ENCODE measurements around the gene GLI2.

Gene GLI2

DNA sequence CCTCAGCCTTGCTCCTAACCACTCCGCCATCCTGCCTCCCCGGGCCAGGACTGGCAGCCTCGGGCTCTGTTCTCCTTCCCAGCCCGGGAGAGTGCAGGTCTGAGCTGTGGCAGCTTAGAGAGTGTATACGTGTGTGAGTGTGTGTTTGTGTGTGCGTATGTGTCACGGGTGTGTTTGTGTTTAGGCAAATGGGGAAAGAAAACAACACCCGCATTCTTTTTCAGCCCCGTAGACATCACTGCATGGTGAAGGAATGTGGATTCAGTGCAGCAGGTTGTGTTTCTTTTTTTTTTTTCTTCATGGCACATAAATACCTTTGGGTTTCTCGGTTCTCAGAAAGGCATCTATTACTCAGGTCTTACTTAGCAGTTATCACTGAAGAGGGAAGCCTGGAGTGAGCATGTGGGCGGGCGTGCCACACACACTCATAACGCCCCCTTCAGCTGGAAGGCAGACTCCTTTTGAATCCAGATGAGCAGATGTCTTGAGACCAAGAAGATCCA is 44.2 kb downstream of the GLI2 start:
- ChIA-PET CTCF (interaction anchor here (0.8 kb wide), 2 partner anchors 15 to 21 kb away, joined by 3 to 4 read pairs; no protein-coding TSS in a partner anchor), POLR2A (no interaction called here)
- DNase-seq (ENCODE audit: extremely low spot score), result no peak
- TF ChIP-seq, protein P1, sequence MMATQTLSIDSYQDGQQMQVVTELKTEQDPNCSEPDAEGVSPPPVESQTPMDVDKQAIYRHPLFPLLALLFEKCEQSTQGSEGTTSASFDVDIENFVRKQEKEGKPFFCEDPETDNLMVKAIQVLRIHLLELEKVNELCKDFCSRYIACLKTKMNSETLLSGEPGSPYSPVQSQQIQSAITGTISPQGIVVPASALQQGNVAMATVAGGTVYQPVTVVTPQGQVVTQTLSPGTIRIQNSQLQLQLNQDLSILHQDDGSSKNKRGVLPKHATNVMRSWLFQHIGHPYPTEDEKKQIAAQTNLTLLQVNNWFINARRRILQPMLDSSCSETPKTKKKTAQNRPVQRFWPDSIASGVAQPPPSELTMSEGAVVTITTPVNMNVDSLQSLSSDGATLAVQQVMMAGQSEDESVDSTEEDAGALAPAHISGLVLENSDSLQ (IDR thresholded peaks at IDR 0.05), result no peak
- TF ChIP-seq TARDBP (IDR thresholded peaks at IDR 0.05) (no peak), LEF1 (IDR thresholded peaks at IDR 0.05; ENCODE audit: borderline replicate concordance) (no peak), FOXM1 (IDR thresholded peaks at IDR 0.05; ENCODE audit: borderline replicate concordance) (no peak), ARNT (IDR thresholded peaks at IDR 0.05) (no peak), L3MBTL2 (conservative IDR thresholded peaks at IDR 0.05) (no peak), SUZ12 (IDR thresholded peaks at IDR 0.05) (no peak), FOXA1 (IDR thresholded peaks at IDR 0.05) (no peak), ZNF384 (IDR thresholded peaks at IDR 0.05) (no peak)

DNA sequence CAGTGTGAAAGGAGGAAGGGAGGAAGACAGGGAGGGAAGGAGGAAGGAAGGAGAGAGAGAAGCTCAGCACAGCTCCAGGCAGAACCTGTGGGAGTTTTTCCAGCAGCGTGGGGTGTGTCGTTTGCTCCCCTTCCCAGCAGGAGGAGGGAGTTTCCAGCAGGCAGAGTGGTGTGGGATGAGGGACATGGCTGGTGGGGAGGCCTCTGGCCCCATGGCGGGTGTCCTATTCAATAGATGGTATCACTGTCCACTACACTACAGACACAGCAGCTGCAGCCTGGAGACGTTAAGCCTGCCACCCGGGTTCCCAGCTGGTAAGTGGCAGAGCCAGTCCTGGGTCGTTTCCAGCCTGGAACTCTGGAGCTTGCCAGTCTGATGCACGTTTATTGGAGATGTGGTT is 44.7 kb downstream of the GLI2 start:
- POLR2A ChIA-PET, result no interaction called here
- CTCF ChIA-PET, result interaction anchor here (0.8 kb wide), 2 partner anchors 16 to 21 kb away, joined by 3 to 4 read pairs; no protein-coding TSS in a partner anchor
- TF ChIP-seq NFRKB (IDR thresholded peaks at IDR 0.05), result no peak
- no peak for TF ChIP-seq TARDBP (IDR thresholded peaks at IDR 0.05)
- no peak for TF ChIP-seq HDGF (IDR thresholded peaks at IDR 0.05; ENCODE audit: borderline replicate concordance)
- TF ChIP-seq CTBP1 (IDR thresholded peaks at IDR 0.05; ENCODE audit: borderline replicate concordance), result no peak
- no peak for TF ChIP-seq SP1 (IDR thresholded peaks at IDR 0.05)
- no peak for TF ChIP-seq FOXA1 (IDR thresholded peaks at IDR 0.05)
- TF ChIP-seq BHLHE40 (IDR thresholded peaks at IDR 0.05; ENCODE audit: borderline replicate concordance), result no peak
- TF ChIP-seq FOXK2 (IDR thresholded peaks at IDR 0.05), result no peak
- TF ChIP-seq L3MBTL2 (conservative IDR thresholded peaks at IDR 0.05), result no peak
- TF ChIP-seq FOXM1 (IDR thresholded peaks at IDR 0.05; ENCODE audit: borderline replicate concordance), result no peak
- no peak for TF ChIP-seq ZNF384 (IDR thresholded peaks at IDR 0.05)
- no peak for DNase-seq (ENCODE audit: extremely low spot score)

DNA sequence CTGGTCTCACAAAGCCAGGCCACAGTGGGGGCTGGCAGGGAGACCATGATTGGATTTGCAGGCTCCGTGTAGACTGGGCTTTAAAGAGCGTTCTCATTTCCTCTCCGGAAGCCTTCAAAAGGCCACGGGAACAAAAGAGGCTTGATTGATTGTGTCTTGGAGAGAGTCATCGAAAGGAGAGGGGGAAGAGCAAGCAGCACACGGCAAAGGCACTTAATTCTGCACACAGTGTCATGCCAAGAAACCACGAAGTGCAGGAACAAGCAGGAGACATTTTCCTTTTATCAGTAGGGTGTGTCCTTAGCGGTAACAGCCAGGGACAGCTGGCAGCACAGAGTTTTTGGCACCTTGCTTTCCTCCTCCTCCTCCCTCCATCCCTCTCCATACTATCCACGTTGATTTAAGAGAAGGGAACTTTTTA is 47.7 kb downstream of the GLI2 start:
- POLR2A ChIA-PET, result interaction anchor here (1.8 kb wide), 1 partner anchor 46 kb away, joined by 4 read pairs; no protein-coding TSS in a partner anchor
- TF ChIP-seq FOXA1 (IDR thresholded peaks at IDR 0.05) (no peak), L3MBTL2 (conservative IDR thresholded peaks at IDR 0.05) (no peak), NFRKB (IDR thresholded peaks at IDR 0.05) (no peak), TARDBP (IDR thresholded peaks at IDR 0.05) (no peak), ARNT (IDR thresholded peaks at IDR 0.05) (no peak), ZNF384 (IDR thresholded peaks at IDR 0.05) (no peak)
- TF ChIP-seq, protein P1 (IDR thresholded peaks at IDR 0.05), result no peak

DNA sequence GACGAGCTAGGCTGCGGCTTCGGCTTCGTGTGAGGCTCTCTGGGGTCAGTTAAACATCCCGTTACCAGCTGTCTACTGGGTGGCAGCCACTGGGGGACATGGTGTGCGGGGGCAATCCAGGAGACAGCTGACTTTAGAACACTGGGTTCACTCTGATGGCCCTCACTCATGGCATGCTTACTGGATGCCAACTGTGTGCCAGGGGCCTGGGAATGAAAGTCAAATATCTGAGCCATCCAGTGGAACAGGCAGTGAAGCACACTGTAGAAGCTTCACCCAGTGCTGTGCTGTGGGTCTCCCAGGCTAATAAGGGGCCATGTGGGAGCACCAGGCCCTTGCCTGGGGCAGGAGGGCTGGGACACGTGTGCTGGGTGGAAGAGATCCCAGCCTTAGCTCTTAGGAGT is 48.3 kb downstream of the GLI2 start:
- ChIA-PET CTCF (interaction anchor here (0.9 kb wide), 1 partner anchor 12 kb away, joined by 3 read pairs; no protein-coding TSS in a partner anchor), POLR2A (interaction anchor here (1.3 to 1.8 kb wide), 2 partner anchors 9 to 47 kb away, joined by 3 to 4 read pairs; no protein-coding TSS in a partner anchor)
- TF ChIP-seq FOXA1 (IDR thresholded peaks at IDR 0.05) (no peak), LEF1 (IDR thresholded peaks at IDR 0.05; ENCODE audit: borderline replicate concordance) (no peak), BHLHE40 (IDR thresholded peaks at IDR 0.05; ENCODE audit: borderline replicate concordance) (no peak), NFRKB (IDR thresholded peaks at IDR 0.05) (no peak), SUZ12 (IDR thresholded peaks at IDR 0.05) (no peak), CTBP1 (IDR thresholded peaks at IDR 0.05; ENCODE audit: borderline replicate concordance) (no peak), FOXK2 (IDR thresholded peaks at IDR 0.05) (no peak), SP1 (IDR thresholded peaks at IDR 0.05) (no peak), L3MBTL2 (conservative IDR thresholded peaks at IDR 0.05) (no peak), ARNT (IDR thresholded peaks at IDR 0.05) (no peak), FOXM1 (IDR thresholded peaks at IDR 0.05; ENCODE audit: borderline replicate concordance) (no peak), ELF4 (IDR thresholded peaks at IDR 0.05) (no peak), TARDBP (IDR thresholded peaks at IDR 0.05) (no peak), ZNF384 (IDR thresholded peaks at IDR 0.05) (no peak), HDGF (IDR thresholded peaks at IDR 0.05; ENCODE audit: borderline replicate concordance) (no peak)
- TF ChIP-seq, protein P1 (IDR thresholded peaks at IDR 0.05), result no peak
- DNase-seq (ENCODE audit: extremely low spot score), result no peak

More for the DNA sequence above, 47.7 kb downstream of the GLI2 start:
- no peak for DNase-seq (ENCODE audit: extremely low spot score)
- CTCF ChIA-PET, result no interaction called here
